OCI-LY3 (cell line): ENCODE data around the gene BICD1.

ENCODE experiments used
- H2AFZ ChIP-seq: fragments of 200-600, 300-600 bp; shearing (Covaris generic); 2 replicates; pipeline ENCODE4 v1.6.0; 2014; ENCODE audit warnings: antibody characterized with exemption, low read depth, low read length
- H3K27ac ChIP-seq: fragments of 200-600, 300-600 bp; sonication (generic); 2 replicates; pipeline ENCODE4 v1.5.1; 2014; ENCODE audit warnings: mild to moderate bottlenecking, low read length, moderate library complexity, mixed read lengths
- H3K27me3 ChIP-seq: fragments of 200-600, 300-600 bp; sonication (generic); 2 replicates; pipeline ENCODE4 v1.6.1; 2014; ENCODE audit warnings: low read depth, low read length, mixed read lengths
- H3K36me3 ChIP-seq: fragments of 200-600, 300-600 bp; sonication (generic); replicated peaks from 2 replicates; pipeline ENCODE3; 2014; ENCODE audit warnings: low read depth, low read length, mixed read lengths
- H3K4me1 ChIP-seq: fragments of 300-600, 200-600 bp; sonication (generic); 2 replicates; pipeline ENCODE4 v1.6.1; 2014; ENCODE audit warnings: low read length, mixed read lengths
- H3K4me2 ChIP-seq: fragments of 200-600, 300-600 bp; sonication (generic); 2 replicates; pipeline ENCODE4 v1.6.1; 2014; ENCODE audit warnings: low read length, mixed read lengths
- H3K4me3 ChIP-seq: fragments of 300-600, 200-600 bp; sonication (generic); 2 replicates; pipeline ENCODE4 v1.5.1; 2014; ENCODE audit warnings: antibody characterized with exemption, mild to moderate bottlenecking, low read length, moderate library complexity
- H3K79me2 ChIP-seq: fragments of 300-600, 200-600 bp; shearing (Covaris generic); 2 replicates; pipeline ENCODE4 v1.6.1; 2014; ENCODE audit warnings: mild to moderate bottlenecking, low read length, mixed read lengths
- H3K9ac ChIP-seq: fragments of 300-600, 200-600 bp; shearing (Covaris generic); 2 replicates; pipeline ENCODE4 v1.6.0; 2014; ENCODE audit warnings: mild to moderate bottlenecking, low read length, moderate library complexity
- H3K9me3 ChIP-seq: fragments of 200-600, 300-600 bp; shearing (Covaris generic); 2 replicates; pipeline ENCODE4 v1.6.1; 2014; ENCODE audit warnings: low read length, mixed read lengths; ENCODE audit not compliant: insufficient read depth
- H4K20me1 ChIP-seq: fragments of 200-600, 300-600 bp; sonication (generic); 2 replicates; pipeline ENCODE4 v1.6.1; 2016; ENCODE audit warnings: low read length, mixed read lengths; ENCODE audit not compliant: insufficient read depth
- EZH2phosphoT487 ChIP-seq: fragments of 200-600 bp; shearing (Covaris generic); IDR thresholded peaks from 2 replicates; pipeline ENCODE4 v1.6.1; 2018; ENCODE audit warnings: antibody characterized with exemption, mixed run types, low read depth
- TF ChIP-seq, protein P1 (sequence below): fragments of 200-600, 300-600 bp; sonication (generic); IDR thresholded peaks from 2 replicates; pipeline ENCODE4 v1.5.1; 2014; ENCODE audit warnings: antibody characterized with exemption, low read length, low read depth

Gene BICD1

GRCh38 chr12:32266756-32267155, 160.1 kb downstream of the BICD1 start:
- Histone ChIP-seq H3K4me1 (peaks cover 19% of the 10 kb centered on the region), H3K9ac (no peak overlapping the region), H3K4me2 (no peak overlapping the region), H3K36me3 (no peaks in the 10 kb centered on the region), H2AFZ (no peak overlapping the region), H3K9me3 (no peaks in the 10 kb centered on the region), H3K27ac (no peak overlapping the region), H3K79me2 (no peaks in the 10 kb centered on the region), H3K27me3 (no peaks in the 10 kb centered on the region), H4K20me1 (no peaks in the 10 kb centered on the region), H3K4me3 (no peak overlapping the region)
- TF ChIP-seq, protein P1, sequence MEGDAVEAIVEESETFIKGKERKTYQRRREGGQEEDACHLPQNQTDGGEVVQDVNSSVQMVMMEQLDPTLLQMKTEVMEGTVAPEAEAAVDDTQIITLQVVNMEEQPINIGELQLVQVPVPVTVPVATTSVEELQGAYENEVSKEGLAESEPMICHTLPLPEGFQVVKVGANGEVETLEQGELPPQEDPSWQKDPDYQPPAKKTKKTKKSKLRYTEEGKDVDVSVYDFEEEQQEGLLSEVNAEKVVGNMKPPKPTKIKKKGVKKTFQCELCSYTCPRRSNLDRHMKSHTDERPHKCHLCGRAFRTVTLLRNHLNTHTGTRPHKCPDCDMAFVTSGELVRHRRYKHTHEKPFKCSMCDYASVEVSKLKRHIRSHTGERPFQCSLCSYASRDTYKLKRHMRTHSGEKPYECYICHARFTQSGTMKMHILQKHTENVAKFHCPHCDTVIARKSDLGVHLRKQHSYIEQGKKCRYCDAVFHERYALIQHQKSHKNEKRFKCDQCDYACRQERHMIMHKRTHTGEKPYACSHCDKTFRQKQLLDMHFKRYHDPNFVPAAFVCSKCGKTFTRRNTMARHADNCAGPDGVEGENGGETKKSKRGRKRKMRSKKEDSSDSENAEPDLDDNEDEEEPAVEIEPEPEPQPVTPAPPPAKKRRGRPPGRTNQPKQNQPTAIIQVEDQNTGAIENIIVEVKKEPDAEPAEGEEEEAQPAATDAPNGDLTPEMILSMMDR: no peak

DNA sequence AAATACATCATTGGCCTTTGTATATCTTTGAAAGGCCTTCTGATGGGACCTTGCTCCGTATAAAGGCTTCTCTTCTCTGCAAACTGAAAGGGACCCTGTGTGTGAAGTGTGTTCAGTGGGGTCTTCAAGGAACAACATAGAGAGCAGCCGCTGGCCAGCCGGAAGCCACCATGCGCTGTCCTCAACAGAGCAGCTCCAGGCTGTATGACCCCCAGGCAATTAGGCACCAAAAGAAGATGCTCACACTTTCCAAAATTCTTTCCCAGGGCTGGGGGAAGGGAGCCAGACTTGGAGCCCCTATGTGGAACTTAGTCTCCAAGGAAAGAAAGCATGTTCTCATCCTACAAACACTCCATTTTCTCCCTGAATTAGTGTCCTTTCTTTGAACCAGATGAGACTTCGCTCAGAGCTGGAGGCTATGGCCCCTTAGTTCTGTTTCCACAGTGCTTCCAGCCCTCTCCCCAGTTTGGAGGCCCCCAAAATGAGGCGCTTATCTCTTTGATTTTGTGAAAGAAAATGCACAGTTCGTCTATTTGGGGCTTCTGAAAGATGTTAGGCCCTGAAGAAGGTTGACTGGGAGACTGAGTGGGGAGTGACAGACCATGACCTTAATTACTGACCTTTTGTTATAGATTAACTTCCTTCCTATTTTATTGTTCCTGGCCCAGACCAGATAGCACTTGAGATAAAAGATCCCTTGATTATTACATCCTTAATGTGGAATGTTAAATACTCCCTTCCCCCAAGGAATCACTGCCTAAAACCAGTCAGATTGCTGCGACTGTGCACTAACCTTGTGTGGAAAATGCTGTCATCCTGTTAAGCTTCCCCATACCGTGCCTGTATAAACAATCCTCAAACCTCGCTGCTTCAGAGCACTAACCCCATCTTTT, 164.4 kb downstream of the BICD1 start:
- H3K79me2 ChIP-seq: no peaks in the 10 kb centered on the region
- no peaks in the 10 kb centered on the region for H3K9me3 ChIP-seq
- H3K4me3 ChIP-seq: no peak overlapping the region
- H3K36me3 ChIP-seq: no peaks in the 10 kb centered on the region
- 0 out of 2 replicates have a peak overlapping the region, but pooled peaks have one; percentile 15 for H2AFZ ChIP-seq
- no peak overlapping the region for H3K27ac ChIP-seq
- H3K9ac ChIP-seq: no peak overlapping the region
- TF ChIP-seq, protein P1: no peak
- no peak for TF ChIP-seq EZH2phosphoT487
- H3K4me2 ChIP-seq: no peak overlapping the region
- H3K27me3 ChIP-seq: no peaks in the 10 kb centered on the region
- H3K4me1 ChIP-seq: peaks cover 27% of the 10 kb centered on the region
- no peaks in the 10 kb centered on the region for H4K20me1 ChIP-seq

- no peak for TF ChIP-seq EZH2phosphoT487
- TF ChIP-seq, protein P1: no peak
- H3K27me3 ChIP-seq: no peaks in the 10 kb centered on the region
- no peaks in the 10 kb centered on the region for H3K9me3 ChIP-seq
- no peak overlapping the region for H3K4me3 ChIP-seq
- H3K27ac ChIP-seq: no peak overlapping the region
- no peak overlapping the region for H3K9ac ChIP-seq
- H3K4me2 ChIP-seq: peak overlapping the region; percentile 85
- no peaks in the 10 kb centered on the region for H3K36me3 ChIP-seq
- H2AFZ ChIP-seq: no peak overlapping the region
- H3K4me1 ChIP-seq: peaks cover 23% of the 10 kb centered on the region
- H4K20me1 ChIP-seq: no peaks in the 10 kb centered on the region
- no peaks in the 10 kb centered on the region for H3K79me2 ChIP-seq
These were observed 165.8 kb downstream of the BICD1 start for GRCh38 chr12:32272465-32272864.

DNA sequence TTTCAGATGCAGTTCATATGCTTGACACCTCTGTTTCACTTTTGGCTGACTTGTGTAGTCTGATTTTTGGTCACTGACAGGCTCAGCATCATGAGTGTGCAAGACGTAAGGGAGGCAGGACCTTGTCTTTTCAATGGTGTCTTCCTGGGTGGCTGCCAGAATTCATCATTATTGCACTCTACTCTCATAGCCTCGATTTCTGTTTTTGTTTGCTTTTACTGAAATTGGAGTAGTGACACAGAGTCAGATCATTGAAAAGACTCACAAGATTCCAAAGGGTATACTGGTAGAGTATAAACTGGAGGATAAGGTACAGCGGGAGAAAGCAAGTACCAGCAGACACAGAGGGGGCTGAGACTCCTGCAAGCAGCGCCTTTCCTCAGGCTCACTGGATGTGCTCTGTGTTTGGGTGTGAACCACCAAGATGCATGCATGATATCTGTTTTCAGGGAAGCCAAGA, 166.4 kb downstream of the BICD1 start:
- H3K27me3 ChIP-seq: no peaks in the 10 kb centered on the region
- H3K79me2 ChIP-seq: no peaks in the 10 kb centered on the region
- H3K9ac ChIP-seq: peak overlapping the region; percentile 56
- H3K9me3 ChIP-seq: no peaks in the 10 kb centered on the region
- no peaks in the 10 kb centered on the region for H3K36me3 ChIP-seq
- peak overlapping the region; percentile 54 for H3K4me3 ChIP-seq
- peaks cover 23% of the 10 kb centered on the region for H3K4me1 ChIP-seq
- H4K20me1 ChIP-seq: no peaks in the 10 kb centered on the region
- TF ChIP-seq, protein P1: no peak
- no peak for TF ChIP-seq EZH2phosphoT487
- H2AFZ ChIP-seq: peak overlapping the region; percentile 39; the same call in 1 of the 2 replicates
- peak overlapping the region; percentile 85 for H3K4me2 ChIP-seq
- H3K27ac ChIP-seq: peak overlapping the region; percentile 40
